Breast epithelium (tissue), 3 donors: ENCODE results near the gene CACNA2D3.

Source experiments
- CTCF ChIP-seq, 3 donors: fragments of 450-650 bp; IDR thresholded peaks; one replicate each; pipeline ENCODE4 v1.5.1; 2016 to 2017; ENCODE audit warnings: antibody characterized with exemption in 3 of 3, mild to moderate bottlenecking in 3 of 3, moderate library complexity in 3 of 3
- POLR2AphosphoS5 ChIP-seq, 3 donors: sonication (generic); formaldehyde crosslinking; IDR thresholded peaks; one replicate each; pipeline ENCODE4 v1.6.1; 2017; ENCODE audit warnings: antibody characterized with exemption in 3 of 3

GRCh38 chr3:54892168-54892567 lies 769.8 kb downstream of the CACNA2D3 start:
- TF ChIP-seq CTCF (IDR thresholded peaks at IDR 0.05) (no peak), POLR2AphosphoS5 (IDR thresholded peaks at IDR 0.05) (no peak)
